ENCODE measurements around the gene DLGAP4. TPM values are rescaled to one million over a fixed set of nuclear protein-coding genes. Genes with fewer than 3 reads are reported as not detected.

Gene DLGAP4
- total and polyA plus RNA-seq, 2 of the 13 experiments (the other 11 are each of a cell fraction or from before 2014, with no cell fraction given) = 15.2 to 26.7 TPM

GRCh38 chr20:36467076-36467999, 161.2 kb downstream of the DLGAP4 start:
- FAIRE-seq = no peak
- Histone ChIP-seq H3K9me3 (ENCODE audit: low read length) (no peaks in the 10 kb centered on the region), H3K4me2 (ENCODE audit: low read depth, low read length) (peak overlapping the region; percentile 76), H3K4me3 (replicated peaks in 1 of 3; ENCODE audit: insufficient read depth in 1 of 3, low read depth in 2 of 3, low read length in 3 of 3) (no peak overlapping the region), H4K20me1 (ENCODE audit: insufficient read depth, low read length) (peaks cover 44% of the 10 kb centered on the region), H3K79me2 (ENCODE audit: insufficient read depth, low read length) (peaks cover 60% of the 10 kb centered on the region), H3K4me1 (ENCODE audit: insufficient read depth, low read length) (peaks cover 98% of the 10 kb centered on the region), H3K27me3 (ENCODE audit: control insufficient read depth in 1 of 2, insufficient read depth in 2 of 2, low read length in 2 of 2) (no peaks in the 10 kb centered on the region), H3K27ac (ENCODE audit: extremely low read length, insufficient read depth, low read length) (peak overlapping the region; percentile 79), H3K9ac (ENCODE audit: insufficient read depth, low read depth, low read length) (peak overlapping the region; percentile 46), H2AFZ (ENCODE audit: low read length) (no peak overlapping the region), H3K36me3 (replicated peaks in 1 of 2; ENCODE audit: control insufficient read depth in 1 of 2, insufficient read depth in 2 of 2, low read length in 2 of 2) (peaks cover 0 to 4% of the 10 kb centered on the region in 2 experiments; a peak in 2 of 5 replicates)
- POLR2A ChIA-PET = no interaction called here
- intact Hi-C loops (cut with micrococcal nuclease; ENCODE audit: unreplicated experiment) (loop anchor here (10.0 kb wide), 1 partner anchor 107 kb away; the partner anchor contains the start of gene TGIF2), in situ Hi-C loops (cut with HindIII; ENCODE audit: extremely low pct_ligation_motif_present, low pct_unique_long_range_greater_than_20kb) (no loop called here)
- WGBS (ENCODE audit: low lambda C conversion rate) = 67% methylated on average over 8 of the region's 8 CpGs
- no TSS peak for BruUV-seq (replicated peaks)
- ATAC-seq = no peak
- DNase-seq (ENCODE audit: low spot score) = no peak
- CTCF ChIA-PET (ENCODE audit: low intra/inter-chr PET ratio, low total read pairs) = no interaction called here
- TF ChIP-seq HNF1B (CRISPR knock-in tag; IDR thresholded peaks at IDR 0.05) (peak; percentile 59; the same call in 1 of the 2 replicates), ZFP36L1 (CRISPR knock-in tag; IDR thresholded peaks at IDR 0.05) (no peak), FOSL1 (CRISPR knock-in tag; IDR thresholded peaks at IDR 0.05; ENCODE audit: borderline replicate concordance) (no peak), ZNF296 (CRISPR knock-in tag; conservative IDR thresholded peaks at IDR 0.05) (peak; percentile 18; the same call in 1 of the 2 replicates), HNRNPK (IDR thresholded peaks at IDR 0.05; ENCODE audit: low read depth, low read length, poor library complexity, severe bottlenecking) (no peak), MAZ (IDR thresholded peaks at IDR 0.05; ENCODE audit: borderline replicate concordance, low read depth, low read length) (no peak), MAZ (CRISPR knock-in tag; IDR thresholded peaks at IDR 0.05; ENCODE audit: low read depth) (no peak), PCBP1 (IDR thresholded peaks at IDR 0.05; ENCODE audit: borderline replicate concordance, low read depth, low read length) (no peak), CENPX (CRISPR knock-in tag; IDR thresholded peaks at IDR 0.05) (no peak), ZNF143 (CRISPR knock-in tag; IDR thresholded peaks at IDR 0.05) (peak; percentile 44), ZNF704 (CRISPR knock-in tag; IDR thresholded peaks at IDR 0.05; ENCODE audit: borderline replicate concordance) (no peak), DNMT3B (CRISPR knock-in tag; conservative IDR thresholded peaks at IDR 0.05) (0 out of 2 replicates have a peak, but pooled peaks have one; percentile 15), SNAI1 (CRISPR knock-in tag; IDR thresholded peaks at IDR 0.05; ENCODE audit: borderline replicate concordance) (0 out of 2 replicates have a peak, but pooled peaks have one; percentile 28), ZNF768 (CRISPR knock-in tag; IDR thresholded peaks at IDR 0.05) (peak; percentile 82), SOX13 (IDR thresholded peaks at IDR 0.05) (no peak), SOX13 (CRISPR knock-in tag; conservative IDR thresholded peaks at IDR 0.05 in 1 of 2, IDR thresholded peaks at IDR 0.05 in 1 of 2) (peak in 1 of 2 experiments; percentile 19; a peak in 1 of 4 replicates)
- TF ChIP-seq, protein P1, sequence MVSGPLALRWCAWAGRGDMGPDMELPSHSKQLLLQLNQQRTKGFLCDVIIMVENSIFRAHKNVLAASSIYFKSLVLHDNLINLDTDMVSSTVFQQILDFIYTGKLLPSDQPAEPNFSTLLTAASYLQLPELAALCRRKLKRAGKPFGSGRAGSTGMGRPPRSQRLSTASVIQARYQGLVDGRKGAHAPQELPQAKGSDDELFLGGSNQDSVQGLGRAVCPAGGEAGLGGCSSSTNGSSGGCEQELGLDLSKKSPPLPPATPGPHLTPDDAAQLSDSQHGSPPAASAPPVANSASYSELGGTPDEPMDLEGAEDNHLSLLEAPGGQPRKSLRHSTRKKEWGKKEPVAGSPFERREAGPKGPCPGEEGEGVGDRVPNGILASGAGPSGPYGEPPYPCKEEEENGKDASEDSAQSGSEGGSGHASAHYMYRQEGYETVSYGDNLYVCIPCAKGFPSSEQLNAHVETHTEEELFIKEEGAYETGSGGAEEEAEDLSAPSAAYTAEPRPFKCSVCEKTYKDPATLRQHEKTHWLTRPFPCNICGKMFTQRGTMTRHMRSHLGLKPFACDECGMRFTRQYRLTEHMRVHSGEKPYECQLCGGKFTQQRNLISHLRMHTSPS (CRISPR knock-in tag; IDR thresholded peaks at IDR 0.05; ENCODE audit: low read depth) = no peak

All from HepG2 (cell line).